Activated CD4-positive, CD25-positive, alpha-beta regulatory T cell treated with anti-CD3 and anti-CD28 coated beads, Interleukin-2, amount 50 U/mL, for 16 hours (primary cell): ENCODE measurements around the gene TVP23C.

Experiments
- DNase-seq: peaks from one replicate; pipeline ENCODE4 v3.0.0-alpha.2; 2020; ENCODE audit warnings: low read depth, low spot score

The TVP23C gene

GRCh38 chr17:15496735-15497670 is 66.3 kb downstream of the TVP23C start:
- DNase-seq: no peak

DNA sequence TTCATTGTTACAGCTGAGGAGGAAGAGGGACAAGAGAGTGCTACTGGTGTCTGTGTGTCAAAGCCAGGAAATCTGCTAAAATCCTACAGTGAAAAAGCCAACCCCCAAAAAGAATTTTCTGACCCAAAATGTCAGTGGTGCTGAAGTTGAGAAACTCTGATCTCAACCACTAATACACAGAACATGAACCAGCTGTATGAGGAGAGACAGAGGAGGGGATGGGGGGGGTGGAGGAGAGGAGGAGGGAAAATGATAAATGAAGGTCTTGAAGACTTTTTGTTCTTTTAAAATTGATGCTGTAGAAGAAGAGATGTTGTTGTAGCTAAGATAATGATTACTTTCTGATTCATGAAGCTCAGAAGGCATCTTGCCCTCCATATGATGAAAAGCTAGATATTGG is 68.5 kb downstream of the TVP23C start:
- DNase-seq: no peak

GRCh38 chr17:15493693-15494035 is 69.6 kb downstream of the TVP23C start:
- no peak for DNase-seq

DNA sequence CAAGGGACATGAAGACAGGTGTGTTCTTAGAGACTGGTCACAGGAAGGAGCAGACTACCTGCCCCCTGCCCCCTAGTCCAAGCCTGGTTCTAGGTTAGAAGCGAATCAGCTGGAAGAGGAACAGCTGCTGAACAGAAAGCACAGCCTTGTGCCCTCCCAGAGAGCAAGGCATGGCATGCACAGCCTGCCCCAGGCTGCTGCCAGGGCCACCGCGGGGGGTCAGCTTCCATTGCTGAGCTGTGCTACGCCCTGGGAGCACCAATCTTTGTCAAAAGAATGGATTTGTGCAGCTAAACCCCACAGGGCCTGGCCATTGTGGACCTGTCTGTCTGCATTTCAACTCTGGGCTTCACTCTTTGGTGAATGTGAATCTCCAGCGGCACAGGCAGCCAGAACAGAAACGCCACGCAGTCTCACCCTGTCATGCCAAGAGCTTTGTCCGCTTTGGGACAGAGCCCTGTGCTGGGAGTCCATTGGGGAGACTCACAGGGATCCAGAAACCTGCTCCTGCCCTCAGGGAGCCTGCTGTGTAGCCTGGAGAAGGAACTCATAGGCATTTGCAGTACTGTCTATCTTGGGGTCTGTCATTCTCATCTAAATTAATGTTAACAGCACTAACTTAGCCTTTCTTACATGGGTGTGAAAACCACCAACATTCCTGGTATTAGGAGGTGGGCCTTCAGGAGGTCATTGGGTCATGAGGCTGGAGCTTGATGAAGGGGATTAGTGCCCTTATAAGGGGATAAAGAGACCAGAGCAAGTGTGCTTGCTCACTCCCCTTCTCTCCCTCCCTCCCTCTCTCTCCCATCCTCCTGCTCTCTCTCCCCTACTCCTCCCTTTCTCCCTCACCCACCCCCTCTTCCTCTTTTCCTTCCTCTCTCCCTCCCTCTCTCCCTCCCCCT is 70.2 kb downstream of the TVP23C start:
- no peak for DNase-seq

GRCh38 chr17:15492186-15492585 is 71.1 kb downstream of the TVP23C start:
- DNase-seq: no peak

DNA sequence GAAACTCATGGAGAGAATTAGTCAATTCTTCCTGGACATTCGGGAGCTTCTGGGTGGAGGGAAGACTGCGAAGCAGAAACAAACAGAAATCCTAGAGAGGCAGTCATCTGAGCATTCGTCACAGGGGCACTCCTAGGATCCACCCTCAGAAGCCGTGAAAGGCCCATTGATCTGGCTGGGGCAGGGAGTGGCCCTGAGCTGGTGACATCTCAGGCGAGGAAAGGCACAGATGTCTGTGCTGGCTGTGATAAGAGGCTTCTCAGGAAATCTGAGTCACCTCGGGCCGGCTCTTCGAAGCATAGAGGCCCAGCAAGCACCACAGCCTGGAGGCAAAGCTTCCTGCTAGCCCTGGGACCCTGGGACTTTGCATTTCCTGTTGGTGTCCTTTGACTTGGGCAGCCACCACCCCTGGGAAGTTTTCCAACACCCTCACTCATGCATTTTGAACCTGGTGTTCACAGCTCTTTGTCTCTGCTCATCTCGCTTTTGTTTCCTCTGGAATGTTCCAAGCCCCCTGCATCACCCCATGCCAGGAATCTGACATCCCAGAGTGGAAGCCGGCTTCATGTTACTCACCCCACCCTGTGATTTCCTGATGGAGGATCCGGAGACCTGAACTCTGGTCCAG is 72.5 kb downstream of the TVP23C start:
- no peak for DNase-seq

- DNase-seq: no peak
Measured at GRCh38 chr17:15488557-15488956, 74.7 kb downstream of the TVP23C start.

GRCh38 chr17:15485045-15485444 is 78.2 kb downstream of the TVP23C start:
- no peak for DNase-seq

DNA sequence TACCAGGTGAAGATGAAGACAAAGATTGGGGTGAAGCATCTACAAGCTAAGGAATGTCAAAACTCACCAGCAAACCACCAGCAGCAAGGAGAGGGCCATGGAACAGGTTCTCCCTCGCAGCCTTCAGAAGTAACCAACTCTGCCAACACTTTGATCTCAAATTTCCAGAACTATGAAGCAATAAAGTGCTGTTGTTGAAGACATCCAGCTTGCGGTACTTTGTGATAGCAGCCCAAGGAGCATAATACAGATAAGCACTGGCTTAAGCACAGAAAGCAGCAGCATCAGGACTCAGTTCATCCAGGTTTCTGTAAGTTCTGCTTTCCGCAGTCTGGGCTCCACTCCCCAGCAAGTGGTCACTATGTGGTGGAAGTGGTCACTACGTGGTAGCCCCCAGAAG is 79.9 kb downstream of the TVP23C start:
- no peak for DNase-seq

DNA sequence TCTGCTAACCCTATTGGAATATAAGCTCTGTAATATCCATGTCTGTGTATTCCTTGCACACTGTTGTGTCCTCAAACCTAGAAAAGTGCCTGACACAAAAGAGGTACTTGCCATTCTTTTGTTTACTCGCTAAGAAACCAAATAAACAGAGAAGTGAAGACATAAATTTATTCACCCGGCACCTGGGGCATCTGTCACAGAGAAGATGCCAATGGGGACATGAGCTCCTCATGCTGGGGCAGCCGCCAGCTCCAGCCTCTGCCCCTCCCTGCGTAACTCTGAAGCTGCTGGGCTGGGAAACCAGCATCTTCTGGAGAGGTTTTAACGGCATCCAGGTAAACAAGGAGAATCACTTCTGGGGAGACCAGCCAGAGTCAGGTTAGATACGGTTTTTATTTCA is 80.8 kb downstream of the TVP23C start:
- no peak for DNase-seq

DNA sequence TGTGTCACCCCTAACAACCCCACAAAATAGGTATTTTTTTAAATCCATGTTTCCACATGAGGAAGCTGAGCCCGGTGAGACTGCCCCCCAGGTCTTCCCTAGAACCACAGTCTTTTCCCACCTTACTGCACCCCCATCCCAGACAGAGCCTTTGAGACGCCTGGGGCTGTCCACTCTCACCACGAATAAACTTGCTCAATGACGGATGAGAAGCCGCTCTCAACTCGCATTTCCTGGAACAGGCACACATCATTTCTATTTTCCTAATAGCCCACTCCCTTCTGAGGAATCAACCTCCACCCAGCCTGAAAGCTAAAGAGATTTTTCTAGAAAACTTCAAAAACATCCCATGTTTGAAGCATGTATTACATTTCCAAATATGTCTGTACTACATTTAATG is 81.8 kb downstream of the TVP23C start:
- DNase-seq: no peak

DNA sequence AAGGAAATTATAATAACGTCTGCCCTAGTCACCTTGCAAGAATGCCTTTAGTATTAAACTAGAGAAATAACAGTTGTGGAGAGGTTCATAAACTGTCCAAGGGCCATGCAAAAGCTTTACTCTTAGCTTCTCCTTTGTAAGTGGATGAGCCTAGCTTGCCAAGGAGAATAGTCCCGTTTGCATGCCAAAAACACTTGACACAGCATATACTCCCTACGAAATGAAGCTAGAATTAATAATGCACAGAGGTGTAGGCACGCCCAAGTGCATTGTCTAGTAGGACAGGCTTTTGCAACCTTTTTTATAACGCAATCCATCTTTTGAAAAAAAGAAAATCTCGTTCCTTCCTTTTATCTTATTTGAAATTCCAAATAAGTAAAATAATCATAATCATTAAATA is 83.1 kb downstream of the TVP23C start:
- DNase-seq: no peak

GRCh38 chr17:15479703-15480102 is 83.6 kb downstream of the TVP23C start:
- no peak for DNase-seq

GRCh38 chr17:15478845-15479244 is 84.4 kb downstream of the TVP23C start:
- no peak for DNase-seq

DNA sequence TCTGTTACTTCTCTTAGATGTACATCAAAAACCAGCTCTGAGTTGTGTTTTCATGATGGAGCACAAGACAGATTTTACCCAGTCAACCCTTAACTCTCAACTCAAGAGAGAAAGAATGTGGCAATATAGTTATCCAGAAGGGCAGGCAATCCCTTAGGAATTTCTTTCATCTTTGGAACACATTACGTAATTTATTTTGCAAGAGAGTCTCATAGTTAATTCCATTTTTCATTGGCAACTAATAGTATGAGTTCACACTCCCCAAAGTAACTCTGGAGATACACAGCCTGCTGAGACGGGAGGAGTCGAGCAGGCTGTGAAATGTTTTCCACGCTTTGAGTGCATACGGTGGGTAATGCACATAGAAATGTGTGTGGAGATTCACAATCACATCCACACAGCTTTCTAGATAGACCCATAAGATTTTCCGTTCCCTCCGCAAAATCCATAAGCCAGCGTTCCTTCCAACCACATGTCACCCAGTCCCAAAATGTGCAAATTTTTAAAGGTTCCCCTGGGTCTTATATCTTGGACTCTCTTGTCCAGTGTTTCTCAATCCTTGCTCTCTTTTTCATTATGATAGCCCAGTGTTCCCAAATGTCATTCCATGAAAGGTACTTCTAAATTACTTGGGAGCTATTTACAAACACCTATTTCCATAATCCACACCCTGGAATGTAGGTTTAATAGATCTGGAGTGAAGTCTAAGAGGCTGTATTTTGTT is 87.5 kb downstream of the TVP23C start:
- DNase-seq: no peak

DNA sequence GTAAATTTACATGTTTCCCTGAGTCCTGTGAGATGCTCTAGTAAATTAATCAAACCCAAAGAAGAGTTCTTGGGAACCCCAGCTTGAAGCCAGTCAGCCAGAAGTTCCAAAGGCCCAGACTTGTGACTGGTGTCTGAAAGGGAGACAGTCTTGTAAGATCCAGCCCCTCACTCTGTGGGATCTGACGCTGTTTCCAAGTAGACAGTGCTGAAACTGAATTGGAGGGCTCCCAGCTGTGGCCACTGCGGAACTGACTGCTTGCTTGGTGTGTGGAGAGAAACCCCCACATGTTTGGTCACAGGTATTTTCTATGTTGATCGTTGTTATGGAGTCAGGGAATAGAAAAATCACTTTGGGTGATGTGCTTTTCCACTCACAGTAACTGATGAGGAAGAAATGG is 90.4 kb downstream of the TVP23C start:
- DNase-seq: no peak

DNA sequence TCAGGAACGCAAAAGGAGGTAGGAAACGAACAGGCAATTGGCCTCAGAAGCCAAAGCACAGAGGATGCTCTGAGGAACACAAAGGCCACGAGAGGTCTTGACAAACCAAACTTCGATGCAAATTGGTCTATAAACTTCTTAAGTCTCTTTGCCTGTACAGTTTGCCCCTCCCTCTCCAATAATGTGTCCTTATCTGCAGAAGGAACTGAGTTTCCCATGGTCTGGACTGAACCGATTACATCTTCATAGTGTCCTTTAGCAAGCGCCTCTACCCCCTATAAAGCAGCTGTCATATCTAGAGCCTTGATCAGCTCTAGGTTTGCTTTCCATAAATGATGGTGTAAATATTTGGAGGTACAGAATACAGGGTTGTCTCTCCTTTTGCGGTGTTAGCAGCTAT is 92.7 kb downstream of the TVP23C start:
- DNase-seq: no peak

DNA sequence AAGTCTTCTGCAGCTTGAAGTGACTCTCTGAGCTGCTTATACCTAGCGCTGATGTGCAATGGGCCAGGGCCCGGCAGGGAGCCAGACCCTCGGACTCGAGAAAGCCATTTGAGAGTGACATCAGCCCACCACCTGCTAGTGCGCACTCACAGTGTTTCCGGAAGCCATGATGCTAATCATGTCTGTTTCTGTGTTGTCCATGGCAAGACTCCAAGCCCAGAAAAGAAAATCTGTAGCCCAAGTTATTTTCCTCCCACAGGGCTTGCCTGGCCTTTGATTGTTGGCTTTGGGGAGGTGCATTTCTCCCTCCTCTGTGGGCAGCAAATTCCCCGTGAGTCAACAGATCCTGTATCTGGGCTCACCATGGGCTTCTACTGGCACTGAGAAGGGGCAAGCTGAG is 94.0 kb downstream of the TVP23C start:
- no peak for DNase-seq

DNA sequence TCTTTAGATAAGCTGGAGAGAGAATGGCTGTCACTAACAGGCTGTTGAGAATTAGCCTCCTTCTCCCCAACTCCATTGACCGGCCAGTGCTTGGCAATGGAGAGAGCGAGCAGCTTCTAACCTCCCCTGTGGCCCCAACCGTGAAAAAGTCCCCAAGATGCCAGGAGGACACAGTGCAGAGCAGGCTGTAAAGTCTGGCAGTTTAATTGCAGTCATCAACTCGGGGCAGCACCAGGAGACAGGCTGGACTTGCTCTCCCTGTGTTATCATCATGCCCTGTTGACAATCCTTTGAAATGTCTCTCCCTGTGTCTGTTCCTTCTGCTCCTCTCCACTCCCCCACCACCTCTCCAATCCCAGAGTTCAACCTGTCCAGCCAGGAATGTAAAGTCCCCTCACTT is 95.2 kb downstream of the TVP23C start:
- DNase-seq: no peak

DNA sequence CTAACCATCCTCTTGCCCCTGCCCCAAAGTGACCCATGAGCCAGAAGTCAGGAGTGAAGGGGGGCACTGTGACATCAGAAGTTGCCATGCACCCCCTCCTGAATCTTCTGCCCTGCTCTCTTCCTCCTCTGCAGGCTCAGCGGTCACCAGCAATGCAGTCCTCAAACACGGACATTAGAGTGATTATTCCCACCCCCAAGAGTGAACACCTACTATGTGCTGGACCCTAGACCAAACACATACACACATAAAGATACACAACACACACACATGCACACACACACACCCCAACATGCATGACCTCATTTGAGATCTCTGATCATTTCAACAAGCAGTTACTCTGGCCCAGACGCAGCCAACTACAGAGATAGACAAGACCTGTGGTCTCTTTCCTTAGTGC is 95.7 kb downstream of the TVP23C start, which contains the start of gene CDRT4:
TSS of gene CDRT4 (minus strand) at position 30 of the 400 bp plus-strand sequence. CDS start 27,383 bp downstream, outside the sequence.
- no peak for DNase-seq

GRCh38 chr17:15466131-15466530 is 97.2 kb downstream of the TVP23C start:
- DNase-seq: no peak
